K562 treated with DMSO at 1 percent for 12 hours (cell line): ENCODE measurements around the gene MAK. TPM values are rescaled to one million over a fixed set of nuclear protein-coding genes. Genes with fewer than 3 reads are reported as not detected.

Experiments used
- total RNA-seq: library from RNA; unstranded; fragments of 300-600 nt; gene quantifications from 2 replicates; pipeline ENCODE4 v1.2.3, GENCODE V29; 2022; ENCODE audit not compliant: insufficient read depth

The MAK gene, protein sequence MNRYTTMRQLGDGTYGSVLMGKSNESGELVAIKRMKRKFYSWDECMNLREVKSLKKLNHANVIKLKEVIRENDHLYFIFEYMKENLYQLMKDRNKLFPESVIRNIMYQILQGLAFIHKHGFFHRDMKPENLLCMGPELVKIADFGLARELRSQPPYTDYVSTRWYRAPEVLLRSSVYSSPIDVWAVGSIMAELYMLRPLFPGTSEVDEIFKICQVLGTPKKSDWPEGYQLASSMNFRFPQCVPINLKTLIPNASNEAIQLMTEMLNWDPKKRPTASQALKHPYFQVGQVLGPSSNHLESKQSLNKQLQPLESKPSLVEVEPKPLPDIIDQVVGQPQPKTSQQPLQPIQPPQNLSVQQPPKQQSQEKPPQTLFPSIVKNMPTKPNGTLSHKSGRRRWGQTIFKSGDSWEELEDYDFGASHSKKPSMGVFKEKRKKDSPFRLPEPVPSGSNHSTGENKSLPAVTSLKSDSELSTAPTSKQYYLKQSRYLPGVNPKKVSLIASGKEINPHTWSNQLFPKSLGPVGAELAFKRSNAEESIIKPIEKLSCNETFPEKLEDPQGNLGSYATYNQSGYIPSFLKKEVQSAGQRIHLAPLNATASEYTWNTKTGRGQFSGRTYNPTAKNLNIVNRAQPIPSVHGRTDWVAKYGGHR
- 0.77 TPM in 1 of 2 replicates, not detected in the other for total RNA-seq

DNA sequence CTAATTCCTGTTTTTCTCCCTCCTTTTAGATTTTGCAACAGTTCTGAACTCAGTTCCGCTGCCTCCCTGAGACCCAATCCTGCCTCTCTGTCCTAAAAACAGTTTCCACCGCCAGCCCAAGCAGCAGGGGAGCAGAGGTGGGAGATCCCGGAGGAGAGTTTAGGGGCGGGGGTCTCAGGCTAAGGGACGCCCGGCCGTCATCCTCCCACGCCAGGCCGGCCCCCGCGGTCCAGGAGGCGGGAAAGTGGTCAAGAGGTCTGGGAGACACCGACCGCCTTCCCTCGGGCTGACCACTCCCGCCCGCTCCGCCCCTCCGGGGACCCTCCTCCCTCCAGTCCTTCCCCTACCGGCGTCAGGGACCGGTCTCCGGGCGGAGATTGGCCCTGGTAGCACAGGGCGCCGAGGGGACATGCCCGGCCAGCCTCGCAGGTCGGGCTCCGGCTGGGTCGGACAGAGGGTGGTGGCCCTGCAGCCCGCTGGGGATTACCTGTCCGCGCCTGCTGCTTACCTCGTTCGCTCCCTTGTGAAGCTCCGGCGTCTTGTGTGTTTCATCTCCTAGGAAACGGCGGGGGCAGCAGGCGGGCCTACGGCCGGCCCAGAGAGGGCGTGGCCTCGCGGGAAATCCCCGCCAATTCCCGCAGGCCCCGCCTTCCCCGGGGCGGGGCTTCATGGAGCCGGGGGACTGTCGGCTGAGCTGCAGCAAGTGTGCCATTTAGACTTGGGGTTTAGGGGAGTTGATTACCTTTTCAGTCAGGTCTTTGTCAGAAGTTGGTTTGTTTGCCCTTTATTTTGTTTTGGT is at the start of gene MAK:
Gene MAK (minus strand): TSS at position 545 of the 799 bp plus-strand sequence. CDS start 7,891 bp downstream, outside the sequence.

DNA sequence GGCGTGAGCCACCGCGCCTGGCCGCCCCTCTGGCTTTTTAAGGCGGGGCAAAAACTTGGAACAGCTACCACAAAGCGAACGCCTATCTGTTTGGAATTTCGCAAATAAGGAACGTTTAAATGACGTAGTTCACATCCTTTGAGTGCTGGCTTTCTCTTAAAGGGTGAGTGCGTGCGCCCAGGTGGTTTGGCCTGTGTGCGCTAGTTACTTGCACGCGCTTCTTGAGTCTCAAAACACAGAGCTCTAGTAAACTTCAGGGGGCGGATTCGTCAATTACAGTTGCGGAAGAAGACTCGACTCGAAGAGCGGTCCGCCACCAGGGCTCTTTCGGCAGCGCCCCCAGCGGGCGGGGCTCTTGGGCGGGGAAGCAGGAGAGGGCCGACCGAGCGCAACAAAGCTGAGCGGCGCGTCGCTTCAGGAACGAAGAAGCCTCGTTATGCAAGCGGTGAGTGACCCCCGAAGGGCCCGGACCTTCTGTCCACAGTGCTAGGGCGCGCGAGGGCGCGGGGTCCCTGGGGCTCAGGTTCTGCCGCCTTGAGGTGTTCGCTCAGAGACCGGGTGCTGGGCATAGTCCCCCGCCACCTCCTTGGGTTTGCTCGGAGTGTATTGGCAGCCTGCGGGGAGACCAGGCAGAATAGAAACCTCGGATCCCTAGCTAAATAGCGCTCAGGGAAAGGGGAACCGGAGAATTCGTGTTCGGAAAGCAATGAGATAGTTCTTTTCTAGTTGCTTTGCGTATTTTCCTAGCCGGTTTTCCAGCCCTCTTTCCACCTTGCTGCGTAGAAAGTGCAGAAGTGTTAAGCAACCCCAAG is 48.6 kb upstream of the MAK start, which contains the start of gene SYCP2L:
Gene SYCP2L (plus strand): TSS at position 362 of the 812 bp plus-strand sequence. CDS start 75 bp downstream, at position 437.

DNA sequence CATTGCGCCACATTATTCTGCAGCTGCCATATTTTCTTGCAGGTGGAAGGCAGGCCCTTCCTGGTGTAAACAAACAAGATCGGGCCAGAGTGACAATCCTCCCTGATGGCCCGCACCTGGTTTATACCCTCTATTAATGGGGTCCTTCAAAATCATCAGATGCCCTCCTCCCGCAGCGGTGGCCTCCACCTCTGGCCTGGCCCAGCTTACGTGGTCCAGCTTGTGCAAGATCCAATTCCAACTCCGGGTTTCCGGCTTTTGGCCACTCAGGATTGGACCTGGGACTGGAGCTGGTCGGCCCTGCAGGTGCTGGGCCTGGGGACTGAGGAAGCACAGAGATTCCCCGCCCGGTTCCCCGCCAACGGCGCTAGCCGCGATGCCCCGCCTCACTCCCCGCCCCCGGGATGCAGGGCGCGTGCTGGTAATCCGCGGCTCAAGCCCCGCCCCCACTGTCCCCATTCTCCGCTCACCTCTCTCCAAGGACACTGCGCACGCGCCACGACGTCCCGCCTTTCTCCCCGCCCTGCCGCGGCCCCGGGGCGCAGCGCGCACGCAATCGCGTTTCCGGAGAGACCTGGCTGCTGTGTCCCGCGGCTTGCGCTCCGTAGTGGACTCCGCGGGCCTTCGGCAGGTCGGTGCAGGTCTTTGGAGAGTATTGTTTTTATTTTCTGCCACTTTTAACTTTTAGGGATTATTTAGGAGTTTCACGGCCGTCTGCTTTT is 90.9 kb downstream of the MAK start, which contains the start of gene TMEM14B:
Gene TMEM14B (plus strand): TSS at position 555 of the 722 bp plus-strand sequence. CDS start 1,441 bp downstream, outside the sequence.

DNA sequence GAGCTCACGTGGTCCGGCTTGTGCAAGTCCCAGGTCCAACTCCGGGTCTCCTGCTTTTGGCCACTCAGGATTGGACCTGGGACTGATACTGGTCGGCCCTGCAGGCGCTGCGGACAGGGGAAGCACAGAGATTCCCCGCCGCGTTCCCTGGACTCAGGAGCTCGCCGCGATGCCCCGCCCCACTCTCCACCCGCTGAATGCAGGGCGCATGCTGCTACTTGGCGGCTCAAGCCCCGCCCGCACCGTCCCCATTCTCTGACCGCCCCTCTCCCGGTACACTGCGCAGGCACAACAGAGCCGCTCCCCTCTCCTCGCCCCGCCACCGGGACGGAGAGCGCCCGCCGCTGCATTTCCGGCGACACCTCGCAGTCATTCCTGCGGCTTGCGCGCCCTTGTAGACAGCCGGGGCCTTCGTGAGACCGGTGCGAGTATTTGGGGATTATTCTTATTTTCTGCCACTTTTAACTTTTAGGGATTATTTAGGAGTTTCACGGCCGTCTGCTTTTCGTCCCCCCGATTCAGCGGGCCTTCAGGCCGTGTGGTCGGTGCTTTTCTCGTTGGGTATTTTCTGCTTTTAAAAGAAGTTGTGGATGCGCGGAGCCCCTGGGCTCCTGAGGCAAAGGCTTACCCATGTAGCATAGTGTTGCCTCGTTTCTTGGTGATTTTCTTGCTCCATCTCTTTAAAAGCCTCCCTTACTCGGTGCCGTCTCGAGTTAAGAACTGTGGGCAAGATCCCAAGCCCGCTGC is 115.3 kb downstream of the MAK start, which contains the start of gene TMEM14C:
Gene TMEM14C (plus strand): TSS at position 251 of the 747 bp plus-strand sequence. CDS start 1,544 bp downstream, outside the sequence.

Other genes starting within 250 kb of the MAK start
- gene C6orf52, start 143.9 kb downstream of the MAK start, total RNA-seq, result 4.2 TPM in 1 of 2 replicates, not detected in the other
- 14.2 and 21.4 TPM in 2 replicates for gene PAK1IP1, start 143.6 kb downstream of the MAK start, total RNA-seq
- gene TMEM14C, start 115.5 kb downstream of the MAK start, total RNA-seq, result 257 and 283 TPM in 2 replicates
- 196 and 204 TPM in 2 replicates for gene TMEM14B, start 90.7 kb downstream of the MAK start, total RNA-seq
- not detected in 2 replicates for gene GCM2, start 43.5 kb upstream of the MAK start, total RNA-seq
- gene SYCP2L, start 48.5 kb upstream of the MAK start, total RNA-seq, result 10.5 and 16.6 TPM in 2 replicates
- 0.19 and 0.32 TPM in 2 replicates for gene ELOVL2, start 205.8 kb upstream of the MAK start, total RNA-seq